ENCODE results near the gene PGRMC2.

PGRMC2 gene

DNA sequence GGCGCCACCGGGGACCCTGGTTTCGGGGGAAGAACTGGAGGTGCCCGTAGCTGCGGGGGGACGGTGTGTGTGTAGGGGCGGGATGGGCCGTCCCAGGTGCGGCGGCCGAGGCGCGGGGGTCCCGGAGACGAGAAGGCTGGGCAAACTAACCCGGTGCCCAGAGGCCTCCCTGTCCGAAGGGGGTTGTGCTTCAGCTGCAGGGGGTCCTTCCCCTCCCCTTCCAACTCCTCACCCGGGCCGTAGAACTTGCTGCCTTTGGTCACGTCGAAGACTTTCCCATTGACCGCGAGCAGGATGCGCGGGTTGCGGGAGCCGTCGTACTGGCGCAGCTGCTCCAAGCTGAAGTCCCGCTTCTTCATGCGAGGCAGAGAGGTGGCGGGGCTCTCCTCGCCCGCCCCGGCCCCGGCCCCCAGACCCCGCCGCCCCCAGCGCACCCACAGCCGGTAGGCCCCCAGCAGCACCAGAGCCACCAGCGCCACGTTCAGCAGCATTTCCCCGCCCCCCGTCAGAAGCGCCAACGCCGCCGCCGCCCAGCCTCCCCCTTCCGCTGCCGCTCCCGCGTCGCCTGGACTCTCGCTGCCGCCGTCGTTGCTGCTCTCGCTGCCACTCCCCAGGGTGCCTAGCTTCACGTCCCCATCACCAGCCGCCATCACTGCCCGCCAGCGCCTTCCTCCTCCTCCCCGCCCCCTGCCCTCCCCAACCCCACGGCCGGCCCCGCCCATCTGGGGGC, at the start of gene PGRMC2:
TSS of gene PGRMC2 (minus strand) at position 673 of the 730 bp plus-strand sequence. CDS start at position 650, 23 bp downstream.
- peak; percentile 47 for DNase-seq (ENCODE audit: low spot score)

- no peak for DNase-seq (ENCODE audit: low spot score)
Measured at GRCh38 chr4:128335541-128335940, 47.9 kb upstream of the PGRMC2 start.

GRCh38 chr4:128334256-128334655, 46.6 kb upstream of the PGRMC2 start:
- no peak for DNase-seq (ENCODE audit: low spot score)

- DNase-seq (ENCODE audit: low spot score) = no peak
Measured at GRCh38 chr4:128333309-128334018, 45.9 kb upstream of the PGRMC2 start.

GRCh38 chr4:128332081-128332480, 44.5 kb upstream of the PGRMC2 start:
- no peak for DNase-seq (ENCODE audit: low spot score)

GRCh38 chr4:128329638-128330037, 42.0 kb upstream of the PGRMC2 start:
- no peak for DNase-seq (ENCODE audit: low spot score)

- DNase-seq (ENCODE audit: low spot score) = no peak
Measured at GRCh38 chr4:128328106-128328505, 40.5 kb upstream of the PGRMC2 start.

GRCh38 chr4:128323401-128323800, 35.8 kb upstream of the PGRMC2 start:
- no peak for DNase-seq (ENCODE audit: low spot score)

- no peak for DNase-seq (ENCODE audit: low spot score)
Measured at GRCh38 chr4:128322986-128323385, 35.4 kb upstream of the PGRMC2 start.

GRCh38 chr4:128322311-128322710, 34.7 kb upstream of the PGRMC2 start:
- DNase-seq (ENCODE audit: low spot score) = no peak

GRCh38 chr4:128320656-128321055, 33.0 kb upstream of the PGRMC2 start:
- DNase-seq (ENCODE audit: low spot score) = no peak

GRCh38 chr4:128315756-128316520, 28.3 kb upstream of the PGRMC2 start:
- DNase-seq (ENCODE audit: low spot score) = no peak

GRCh38 chr4:128311659-128312403, 24.2 kb upstream of the PGRMC2 start:
- DNase-seq (ENCODE audit: low spot score) = no peak

- no peak for DNase-seq (ENCODE audit: low spot score)
Measured at GRCh38 chr4:128310266-128310697, 22.7 kb upstream of the PGRMC2 start.

- no peak for DNase-seq (ENCODE audit: low spot score)
Measured at GRCh38 chr4:128309585-128309984, 22.0 kb upstream of the PGRMC2 start.

GRCh38 chr4:128308986-128309385, 21.4 kb upstream of the PGRMC2 start:
- DNase-seq (ENCODE audit: low spot score) = no peak

GRCh38 chr4:128307123-128307571, 19.5 kb upstream of the PGRMC2 start:
- DNase-seq (ENCODE audit: low spot score) = no peak

GRCh38 chr4:128305942-128306341, 18.3 kb upstream of the PGRMC2 start:
- no peak for DNase-seq (ENCODE audit: low spot score)

DNA sequence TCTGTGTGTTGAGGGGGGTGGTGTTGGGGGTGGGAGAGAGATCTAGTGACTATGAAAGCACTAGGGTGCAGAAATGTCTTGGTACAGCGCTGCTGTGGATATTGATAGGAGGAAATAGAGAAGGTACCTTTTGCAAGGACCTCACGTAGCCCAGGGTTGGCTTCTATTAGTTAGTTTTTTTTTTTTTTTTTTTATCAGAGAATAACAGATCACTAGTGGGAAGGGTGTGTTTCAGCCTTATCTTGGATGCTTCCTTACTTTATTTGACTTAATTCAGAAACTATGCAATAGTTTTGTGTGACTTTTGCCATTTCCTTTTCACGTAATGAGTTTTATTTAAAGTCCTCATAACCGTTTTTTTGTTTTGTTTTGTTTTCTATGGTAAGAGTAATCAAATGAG, 16.4 kb upstream of the PGRMC2 start:
- DNase-seq (ENCODE audit: low spot score) = no peak

DNA sequence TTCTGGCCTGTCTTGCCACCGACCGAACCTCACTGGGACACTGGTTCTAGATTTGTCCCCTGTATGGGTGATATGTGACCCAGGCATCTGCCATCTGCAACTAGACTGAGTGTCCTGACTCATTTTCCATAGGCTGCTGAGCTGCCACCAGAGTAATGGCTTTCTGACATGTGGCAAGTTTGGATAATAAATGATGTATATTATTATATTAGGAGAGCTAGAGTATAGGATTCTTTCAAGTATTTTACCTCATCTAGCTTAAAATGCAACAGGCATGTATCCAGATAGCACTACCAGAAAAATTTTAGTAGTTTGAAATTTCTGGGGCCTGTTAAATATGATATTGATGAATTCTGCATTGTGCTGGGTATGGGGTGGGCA, 15.8 kb upstream of the PGRMC2 start:
- no peak for DNase-seq (ENCODE audit: low spot score)

GRCh38 chr4:128301979-128302378, 14.4 kb upstream of the PGRMC2 start:
- no peak for DNase-seq (ENCODE audit: low spot score)

DNA sequence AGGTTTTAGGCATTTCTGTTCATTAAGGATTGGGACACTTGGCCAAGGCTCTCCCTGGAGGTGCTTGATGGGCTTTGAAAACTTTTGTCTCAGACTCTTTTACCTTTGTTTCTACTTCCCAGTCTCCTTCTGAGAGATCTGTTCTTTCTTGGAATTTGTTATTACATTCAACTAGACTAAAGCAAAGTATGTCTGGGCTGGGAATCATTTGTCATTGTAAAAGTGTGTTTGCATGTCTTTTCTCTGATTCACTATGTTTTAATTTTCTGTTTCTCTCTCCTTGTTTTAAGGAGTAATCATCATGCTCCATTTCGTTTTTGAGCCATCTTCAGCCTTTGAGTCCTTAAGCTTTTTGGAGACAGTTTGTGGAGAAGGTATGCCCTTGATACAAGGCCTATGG, 12.2 kb upstream of the PGRMC2 start:
- DNase-seq (ENCODE audit: low spot score) = no peak

Measured in germinal center (tissue), 1 donor.